ENCODE measurements around the gene FER.
"Not testable (repeated sequence)": the region's sequence is repeated elsewhere in the genome, so short reads cannot be mapped to it uniquely, and the experiment has no call there.

FER gene

GRCh38 chr5:109022056-109022455 is 274.4 kb downstream of the FER start:
- H3K36me3 Mint-ChIP-seq = no peaks in the 10 kb centered on the region
- no peak for DNase-seq
- no peaks in the 10 kb centered on the region for H3K27me3 Mint-ChIP-seq
- CTCF ChIA-PET = no interaction called here
- no peak overlapping the region for H3K27ac Mint-ChIP-seq
- no peaks in the 10 kb centered on the region for H3K9me3 Mint-ChIP-seq
- no peaks in the 10 kb centered on the region for H3K4me1 Mint-ChIP-seq
- no peak overlapping the region for H3K4me3 Mint-ChIP-seq

GRCh38 chr5:109025729-109026128 is 278.0 kb downstream of the FER start:
- not testable (repeated sequence) for H3K27ac Mint-ChIP-seq, H3K4me1 Mint-ChIP-seq, DNase-seq, H3K4me3 Mint-ChIP-seq, H3K36me3 Mint-ChIP-seq, H3K27me3 Mint-ChIP-seq, H3K9me3 Mint-ChIP-seq
- CTCF ChIA-PET = interaction anchor here (0.6 kb wide), 1 partner anchor 241 kb away, joined by 3 read pairs; no protein-coding TSS in a partner anchor

GRCh38 chr5:109027983-109028607 is 280.4 kb downstream of the FER start:
- Mint-ChIP-seq H3K27ac (no peak overlapping the region), H3K27me3 (no peaks in the 10 kb centered on the region), H3K4me3 (no peak overlapping the region), H3K36me3 (no peaks in the 10 kb centered on the region), H3K9me3 (no peaks in the 10 kb centered on the region), H3K4me1 (no peaks in the 10 kb centered on the region)
- no peak for DNase-seq
- CTCF ChIA-PET = no interaction called here

GRCh38 chr5:109028608-109029299 is 281.1 kb downstream of the FER start:
- Mint-ChIP-seq H3K36me3 (no peaks in the 10 kb centered on the region), H3K27me3 (no peaks in the 10 kb centered on the region), H3K27ac (no peak overlapping the region), H3K4me1 (no peaks in the 10 kb centered on the region), H3K9me3 (no peaks in the 10 kb centered on the region), H3K4me3 (no peak overlapping the region)
- CTCF ChIA-PET = no interaction called here
- DNase-seq = no peak

GRCh38 chr5:109029847-109030246 is 282.1 kb downstream of the FER start:
- no peaks in the 10 kb centered on the region for H3K4me1 Mint-ChIP-seq
- DNase-seq = no peak
- CTCF ChIA-PET = no interaction called here
- no peaks in the 10 kb centered on the region for H3K9me3 Mint-ChIP-seq
- H3K27ac Mint-ChIP-seq = no peak overlapping the region
- H3K27me3 Mint-ChIP-seq = no peaks in the 10 kb centered on the region
- H3K4me3 Mint-ChIP-seq = no peak overlapping the region
- H3K36me3 Mint-ChIP-seq = no peaks in the 10 kb centered on the region

- no peak for DNase-seq
- CTCF ChIA-PET = no interaction called here
- H3K4me1 Mint-ChIP-seq = no peaks in the 10 kb centered on the region
- H3K27ac Mint-ChIP-seq = no peak overlapping the region
- H3K27me3 Mint-ChIP-seq = no peaks in the 10 kb centered on the region
- no peaks in the 10 kb centered on the region for H3K36me3 Mint-ChIP-seq
- no peak overlapping the region for H3K4me3 Mint-ChIP-seq
- H3K9me3 Mint-ChIP-seq = no peaks in the 10 kb centered on the region
These were observed 282.9 kb downstream of the FER start for GRCh38 chr5:109030360-109031143.

GRCh38 chr5:109034306-109034705 is 286.6 kb downstream of the FER start:
- no peaks in the 10 kb centered on the region for H3K36me3 Mint-ChIP-seq
- H3K4me1 Mint-ChIP-seq = no peaks in the 10 kb centered on the region
- no peaks in the 10 kb centered on the region for H3K27me3 Mint-ChIP-seq
- no peak overlapping the region for H3K27ac Mint-ChIP-seq
- DNase-seq = no peak
- no peak overlapping the region for H3K4me3 Mint-ChIP-seq
- no peaks in the 10 kb centered on the region for H3K9me3 Mint-ChIP-seq
- CTCF ChIA-PET = no interaction called here

- no peak for DNase-seq
- no peak overlapping the region for H3K27ac Mint-ChIP-seq
- H3K36me3 Mint-ChIP-seq = no peaks in the 10 kb centered on the region
- CTCF ChIA-PET = no interaction called here
- no peak overlapping the region for H3K4me3 Mint-ChIP-seq
- H3K4me1 Mint-ChIP-seq = no peaks in the 10 kb centered on the region
- no peaks in the 10 kb centered on the region for H3K27me3 Mint-ChIP-seq
- H3K9me3 Mint-ChIP-seq = no peaks in the 10 kb centered on the region
These were observed 287.7 kb downstream of the FER start for GRCh38 chr5:109035436-109035835.

- Mint-ChIP-seq H3K27ac (no peak overlapping the region), H3K4me1 (no peaks in the 10 kb centered on the region), H3K4me3 (no peak overlapping the region), H3K27me3 (no peaks in the 10 kb centered on the region), H3K36me3 (no peaks in the 10 kb centered on the region), H3K9me3 (no peaks in the 10 kb centered on the region)
- CTCF ChIA-PET = no interaction called here
- DNase-seq = no peak
These were observed 290.6 kb downstream of the FER start for GRCh38 chr5:109038209-109038840.

GRCh38 chr5:109041317-109041716 is 293.6 kb downstream of the FER start:
- CTCF ChIA-PET = no interaction called here
- Mint-ChIP-seq H3K27ac (no peak overlapping the region), H3K9me3 (no peaks in the 10 kb centered on the region), H3K4me3 (no peak overlapping the region), H3K27me3 (no peaks in the 10 kb centered on the region), H3K4me1 (no peaks in the 10 kb centered on the region), H3K36me3 (no peaks in the 10 kb centered on the region)
- DNase-seq = no peak

- no peaks in the 10 kb centered on the region for H3K9me3 Mint-ChIP-seq
- DNase-seq = no peak
- H3K27me3 Mint-ChIP-seq = no peaks in the 10 kb centered on the region
- H3K4me3 Mint-ChIP-seq = no peak overlapping the region
- no peak overlapping the region for H3K27ac Mint-ChIP-seq
- CTCF ChIA-PET = no interaction called here
- no peaks in the 10 kb centered on the region for H3K4me1 Mint-ChIP-seq
- no peaks in the 10 kb centered on the region for H3K36me3 Mint-ChIP-seq
These were observed 298.0 kb downstream of the FER start for GRCh38 chr5:109045710-109046109.

- DNase-seq = no peak
- no peaks in the 10 kb centered on the region for H3K4me1 Mint-ChIP-seq
- no peak overlapping the region for H3K27ac Mint-ChIP-seq
- no peaks in the 10 kb centered on the region for H3K9me3 Mint-ChIP-seq
- H3K27me3 Mint-ChIP-seq = no peaks in the 10 kb centered on the region
- CTCF ChIA-PET = no interaction called here
- no peak overlapping the region for H3K4me3 Mint-ChIP-seq
- no peaks in the 10 kb centered on the region for H3K36me3 Mint-ChIP-seq
These were observed 301.9 kb downstream of the FER start for GRCh38 chr5:109049565-109049964.

- H3K27me3 Mint-ChIP-seq, CTCF ChIA-PET, H3K4me1 Mint-ChIP-seq, H3K4me3 Mint-ChIP-seq, H3K27ac Mint-ChIP-seq, H3K9me3 Mint-ChIP-seq, DNase-seq, H3K36me3 Mint-ChIP-seq: not testable (repeated sequence)
These were observed 302.6 kb downstream of the FER start for GRCh38 chr5:109050321-109050720.

GRCh38 chr5:109052216-109052615 is 304.5 kb downstream of the FER start:
- DNase-seq, H3K36me3 Mint-ChIP-seq, H3K4me3 Mint-ChIP-seq, H3K4me1 Mint-ChIP-seq, H3K27ac Mint-ChIP-seq, CTCF ChIA-PET, H3K9me3 Mint-ChIP-seq, H3K27me3 Mint-ChIP-seq: not testable (repeated sequence)

GRCh38 chr5:109053995-109054417 is 306.3 kb downstream of the FER start:
- CTCF ChIA-PET = no interaction called here
- Mint-ChIP-seq H3K4me1 (no peaks in the 10 kb centered on the region), H3K27me3 (no peaks in the 10 kb centered on the region), H3K27ac (no peak overlapping the region), H3K36me3 (no peaks in the 10 kb centered on the region), H3K9me3 (no peaks in the 10 kb centered on the region), H3K4me3 (no peak overlapping the region)
- DNase-seq = no peak

Data from activated naive CD4-positive, alpha-beta T cell treated with anti-CD3 and anti-CD28 coated beads, Interleukin-2, amount 10 ng/mL, durations not matched to agents 7 days and 5 days (primary cell).